Measurements from ENCODE around the gene SLC6A6.
A peak's percentile ranks its signal among the peaks of the same experiment; 100 is the strongest.

The SLC6A6 gene

DNA sequence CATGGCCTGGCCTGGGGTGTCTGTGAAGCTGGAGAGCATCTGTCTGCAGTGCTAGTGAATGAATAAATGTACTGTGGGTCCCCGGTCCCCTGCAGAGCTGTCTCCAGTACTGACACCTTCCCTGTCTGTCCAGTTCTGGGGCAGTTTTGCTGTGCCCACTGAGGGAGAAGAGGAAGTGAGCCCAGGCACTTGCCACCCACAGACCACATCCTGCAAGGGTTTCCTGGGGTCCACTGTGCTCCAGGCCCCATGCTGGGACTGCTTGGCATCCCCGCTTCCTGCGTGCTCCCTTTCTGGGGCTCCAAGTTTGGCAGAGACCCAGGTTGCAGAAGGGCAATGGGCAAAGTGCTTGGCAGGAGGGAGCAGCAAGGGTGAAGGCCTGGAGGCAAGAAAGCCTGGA, 4.9 kb upstream of the SLC6A6 start:
- TF ChIP-seq, protein P1, sequence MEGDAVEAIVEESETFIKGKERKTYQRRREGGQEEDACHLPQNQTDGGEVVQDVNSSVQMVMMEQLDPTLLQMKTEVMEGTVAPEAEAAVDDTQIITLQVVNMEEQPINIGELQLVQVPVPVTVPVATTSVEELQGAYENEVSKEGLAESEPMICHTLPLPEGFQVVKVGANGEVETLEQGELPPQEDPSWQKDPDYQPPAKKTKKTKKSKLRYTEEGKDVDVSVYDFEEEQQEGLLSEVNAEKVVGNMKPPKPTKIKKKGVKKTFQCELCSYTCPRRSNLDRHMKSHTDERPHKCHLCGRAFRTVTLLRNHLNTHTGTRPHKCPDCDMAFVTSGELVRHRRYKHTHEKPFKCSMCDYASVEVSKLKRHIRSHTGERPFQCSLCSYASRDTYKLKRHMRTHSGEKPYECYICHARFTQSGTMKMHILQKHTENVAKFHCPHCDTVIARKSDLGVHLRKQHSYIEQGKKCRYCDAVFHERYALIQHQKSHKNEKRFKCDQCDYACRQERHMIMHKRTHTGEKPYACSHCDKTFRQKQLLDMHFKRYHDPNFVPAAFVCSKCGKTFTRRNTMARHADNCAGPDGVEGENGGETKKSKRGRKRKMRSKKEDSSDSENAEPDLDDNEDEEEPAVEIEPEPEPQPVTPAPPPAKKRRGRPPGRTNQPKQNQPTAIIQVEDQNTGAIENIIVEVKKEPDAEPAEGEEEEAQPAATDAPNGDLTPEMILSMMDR (IDR thresholded peaks at IDR 0.05; ENCODE audit: borderline replicate concordance, insufficient read depth, low read depth, low read length): no peak
- no peak overlapping the region for H3K4me3 ChIP-seq (ENCODE audit: low read depth, low read length)

DNA sequence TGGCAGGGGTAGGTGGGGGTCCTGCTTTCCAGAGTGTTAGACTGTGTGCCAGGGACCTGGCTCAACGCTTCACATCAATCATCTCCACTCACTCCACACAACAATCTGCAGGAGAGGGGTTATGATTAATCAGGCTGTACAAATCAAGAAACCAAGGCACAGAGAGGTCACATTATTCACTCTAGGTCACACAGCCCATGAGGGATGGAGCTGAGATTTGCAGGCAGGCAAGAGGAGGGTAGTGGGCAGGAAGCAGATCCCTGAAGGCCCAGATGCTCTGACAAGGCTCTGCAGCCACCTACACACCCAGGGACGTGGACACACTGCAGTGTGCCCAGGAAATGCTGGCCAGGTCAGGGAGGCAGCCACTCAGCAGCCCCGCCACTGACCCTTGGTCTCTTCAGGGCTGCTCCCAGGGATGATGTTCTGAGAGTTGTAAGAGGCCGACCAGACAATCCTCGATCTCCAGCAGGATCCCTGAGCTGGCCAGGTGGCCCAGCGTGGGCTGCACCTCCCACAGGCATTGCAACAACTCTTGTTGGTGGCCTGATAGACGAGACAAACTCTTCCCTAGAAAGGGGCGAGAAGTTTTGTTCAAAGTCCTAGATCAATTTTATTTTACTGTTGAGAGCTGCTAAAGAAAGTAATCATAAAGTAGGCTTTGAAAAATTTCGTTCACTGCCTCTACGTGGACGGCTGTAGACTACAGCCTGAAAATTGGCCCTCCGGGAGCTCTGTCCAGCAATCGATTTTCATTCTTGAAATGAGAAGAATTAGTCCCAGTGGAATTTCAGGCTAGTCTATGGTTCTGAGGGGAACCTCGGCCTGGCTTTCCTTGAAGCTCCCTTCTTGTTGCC, 4.2 kb upstream of the SLC6A6 start:
- H3K4me3 ChIP-seq (ENCODE audit: low read depth, low read length): no peak overlapping the region
- TF ChIP-seq, protein P1 (IDR thresholded peaks at IDR 0.05; ENCODE audit: borderline replicate concordance, insufficient read depth, low read depth, low read length): no peak

DNA sequence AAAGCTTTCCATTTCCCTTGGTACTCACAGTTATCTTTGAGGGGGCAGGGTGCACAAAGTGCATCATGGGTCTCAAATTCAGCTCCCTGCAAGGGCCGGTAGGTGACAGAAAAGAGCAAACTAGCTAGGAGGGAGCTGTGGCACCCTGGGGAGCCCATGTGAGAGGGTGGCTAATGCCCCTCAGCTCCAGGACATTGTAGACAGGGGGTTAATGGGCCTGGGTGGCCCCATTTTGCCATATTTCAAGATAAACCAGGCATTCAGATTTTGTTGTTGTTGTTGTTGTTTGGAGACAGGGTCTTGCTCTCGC, 3.7 kb upstream of the SLC6A6 start:
- no peak overlapping the region for H3K4me3 ChIP-seq (ENCODE audit: low read depth, low read length)
- TF ChIP-seq, protein P1 (IDR thresholded peaks at IDR 0.05; ENCODE audit: borderline replicate concordance, insufficient read depth, low read depth, low read length): 0 out of 2 replicates have a peak, but pooled peaks have one; percentile 2

DNA sequence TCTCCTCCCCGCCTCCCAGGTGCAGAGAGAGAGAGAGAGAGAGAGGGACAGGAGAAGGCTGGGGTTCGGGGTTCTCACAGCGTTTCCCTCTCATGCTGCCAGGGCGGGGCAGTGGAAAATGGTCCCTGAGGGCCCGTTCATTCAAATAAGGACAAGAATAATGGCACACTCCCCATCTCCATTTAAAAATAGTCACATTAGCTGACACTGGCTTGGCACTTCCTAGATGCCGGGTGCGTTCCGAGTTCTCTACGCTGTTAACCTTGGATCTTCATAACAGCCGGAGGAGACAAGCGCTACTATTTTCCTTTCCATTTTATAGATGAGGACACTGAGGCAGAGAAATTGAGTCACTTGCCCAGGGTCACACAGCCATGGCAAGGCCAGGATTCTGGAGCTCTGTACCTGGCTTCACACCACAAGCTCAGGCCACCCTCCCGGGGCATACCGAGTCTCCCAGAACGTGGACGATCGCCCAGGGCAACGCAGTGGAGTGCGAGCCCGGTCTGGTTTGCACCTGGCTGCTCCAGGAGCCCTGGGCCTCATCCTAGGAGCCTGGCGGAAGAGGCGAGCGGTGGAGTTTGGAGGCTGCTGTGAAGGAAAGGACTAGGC, 608 bp upstream of the SLC6A6 start:
- TF ChIP-seq, protein P1 (IDR thresholded peaks at IDR 0.05; ENCODE audit: borderline replicate concordance, insufficient read depth, low read depth, low read length): no peak; the same call in 1 of the 2 replicates

DNA sequence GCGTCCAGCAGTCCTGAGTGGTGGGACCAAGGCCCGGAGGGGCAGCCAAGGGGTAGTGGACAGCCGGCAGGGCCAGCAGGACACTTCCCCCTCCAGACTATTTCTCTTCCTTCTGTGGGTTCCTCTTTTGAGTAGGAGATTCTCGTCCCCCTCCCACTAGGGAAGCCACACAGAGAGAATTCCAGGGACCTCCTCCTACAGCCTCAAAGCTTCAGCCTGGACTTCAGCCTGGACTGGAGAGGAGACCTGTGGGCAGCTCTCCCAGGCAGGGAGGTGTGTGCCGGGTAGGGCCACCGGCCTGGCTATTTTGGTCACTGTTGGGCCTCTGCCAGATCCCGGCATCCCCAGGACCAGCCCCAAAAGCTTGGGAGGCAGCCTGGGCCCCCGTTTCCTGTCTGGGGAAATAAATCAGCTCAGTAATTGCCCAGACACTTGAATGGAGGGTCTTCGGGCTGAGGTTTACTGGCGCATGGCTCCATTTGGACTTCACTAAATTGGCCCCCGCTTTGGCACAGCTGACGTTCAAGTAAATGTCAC, 1.3 kb downstream of the SLC6A6 start:
- TF ChIP-seq, protein P1 (IDR thresholded peaks at IDR 0.05; ENCODE audit: borderline replicate concordance, insufficient read depth, low read depth, low read length): no peak
- H3K4me3 ChIP-seq (ENCODE audit: low read depth, low read length): peak overlapping the region; percentile 88

More for the DNA sequence above, 608 bp upstream of the SLC6A6 start:
- peak overlapping the region; percentile 88 for H3K4me3 ChIP-seq (ENCODE audit: low read depth, low read length)

DNA sequence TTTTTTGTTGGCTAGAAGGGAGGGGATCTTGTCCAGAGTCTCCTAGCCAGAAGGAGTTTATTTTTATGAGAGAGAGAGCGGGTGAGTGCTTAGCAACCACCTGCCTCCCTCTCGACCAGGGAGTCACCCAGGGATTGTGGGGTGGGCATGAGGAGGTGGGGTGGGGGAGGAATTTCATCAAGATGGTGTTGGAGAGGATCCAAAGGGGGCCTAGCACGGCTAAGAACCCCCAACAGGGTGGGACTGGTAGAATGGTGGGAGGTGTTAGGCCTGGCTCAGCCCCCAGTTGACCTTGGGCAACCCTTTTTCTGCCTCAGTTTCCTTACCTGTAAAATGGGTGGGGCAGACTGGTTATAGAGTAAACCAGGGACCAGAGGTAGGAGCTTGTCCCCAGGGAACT, 1.8 kb downstream of the SLC6A6 start:
- H3K4me3 ChIP-seq (ENCODE audit: low read depth, low read length): peak overlapping the region; percentile 88
- TF ChIP-seq, protein P1 (IDR thresholded peaks at IDR 0.05; ENCODE audit: borderline replicate concordance, insufficient read depth, low read depth, low read length): no peak
